ENCODE data around the gene ZNF277.

Gene ZNF277

DNA sequence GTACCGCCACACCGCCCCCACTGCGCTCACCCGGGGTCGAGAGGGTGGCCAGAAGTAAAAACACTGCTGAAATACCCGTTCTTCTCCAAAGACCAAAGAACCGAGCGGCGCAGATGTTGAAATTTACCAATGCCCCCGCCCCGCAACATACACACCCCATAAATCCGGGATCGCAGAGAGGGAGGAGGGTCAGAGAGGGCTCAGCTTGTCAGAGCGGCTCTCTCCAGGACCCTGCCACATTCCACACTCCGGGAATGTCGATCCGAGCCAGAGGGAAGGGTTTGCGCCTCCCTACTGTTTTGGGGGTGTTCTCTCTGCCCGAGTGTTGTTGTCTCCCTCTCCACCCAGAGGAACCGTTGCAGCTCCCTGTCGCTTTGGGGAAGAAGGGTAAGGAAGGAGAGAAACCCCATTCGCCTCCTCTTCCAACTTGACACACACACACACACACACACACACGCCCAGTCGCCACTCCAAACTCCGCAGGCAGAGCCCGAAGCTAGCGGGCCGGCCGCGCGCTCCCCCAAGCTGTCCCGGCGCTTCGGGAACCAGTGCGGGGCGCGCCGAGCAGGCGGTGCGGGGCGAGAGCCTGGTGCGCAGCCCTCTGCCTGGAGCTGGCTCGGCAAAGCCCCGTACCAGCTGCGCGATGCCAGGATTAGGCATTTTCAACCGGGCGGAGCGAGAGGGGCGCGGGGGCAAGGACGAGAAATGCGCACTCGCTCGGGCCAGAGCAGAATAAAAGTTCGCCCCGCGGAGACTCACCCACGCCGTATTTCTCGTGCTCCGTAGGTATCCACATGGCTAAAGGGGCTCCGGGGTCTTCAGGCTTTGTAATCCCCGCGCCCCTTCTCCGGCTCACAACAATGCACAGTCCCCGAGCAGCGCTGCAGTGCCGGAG, 905 bp upstream of the ZNF277 start (continued):
- TF ChIP-seq, protein P1, sequence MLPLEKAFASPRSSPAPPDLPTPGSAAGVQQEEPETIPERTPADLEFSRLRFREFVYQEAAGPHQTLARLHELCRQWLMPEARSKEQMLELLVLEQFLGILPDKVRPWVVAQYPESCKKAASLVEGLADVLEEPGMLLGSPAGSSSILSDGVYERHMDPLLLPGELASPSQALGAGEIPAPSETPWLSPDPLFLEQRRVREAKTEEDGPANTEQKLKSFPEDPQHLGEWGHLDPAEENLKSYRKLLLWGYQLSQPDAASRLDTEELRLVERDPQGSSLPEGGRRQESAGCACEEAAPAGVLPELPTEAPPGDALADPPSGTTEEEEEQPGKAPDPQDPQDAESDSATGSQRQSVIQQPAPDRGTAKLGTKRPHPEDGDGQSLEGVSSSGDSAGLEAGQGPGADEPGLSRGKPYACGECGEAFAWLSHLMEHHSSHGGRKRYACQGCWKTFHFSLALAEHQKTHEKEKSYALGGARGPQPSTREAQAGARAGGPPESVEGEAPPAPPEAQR (tag by site-specific recombination; IDR thresholded peaks at IDR 0.05) = no peak
- TF ChIP-seq SP7 (tag by site-specific recombination; IDR thresholded peaks at IDR 0.05) = peak; percentile 61
- TF ChIP-seq, protein P2, sequence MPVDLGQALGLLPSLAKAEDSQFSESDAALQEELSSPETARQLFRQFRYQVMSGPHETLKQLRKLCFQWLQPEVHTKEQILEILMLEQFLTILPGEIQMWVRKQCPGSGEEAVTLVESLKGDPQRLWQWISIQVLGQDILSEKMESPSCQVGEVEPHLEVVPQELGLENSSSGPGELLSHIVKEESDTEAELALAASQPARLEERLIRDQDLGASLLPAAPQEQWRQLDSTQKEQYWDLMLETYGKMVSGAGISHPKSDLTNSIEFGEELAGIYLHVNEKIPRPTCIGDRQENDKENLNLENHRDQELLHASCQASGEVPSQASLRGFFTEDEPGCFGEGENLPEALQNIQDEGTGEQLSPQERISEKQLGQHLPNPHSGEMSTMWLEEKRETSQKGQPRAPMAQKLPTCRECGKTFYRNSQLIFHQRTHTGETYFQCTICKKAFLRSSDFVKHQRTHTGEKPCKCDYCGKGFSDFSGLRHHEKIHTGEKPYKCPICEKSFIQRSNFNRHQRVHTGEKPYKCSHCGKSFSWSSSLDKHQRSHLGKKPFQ (tag by site-specific recombination; IDR thresholded peaks at IDR 0.05) = no peak
- TF ChIP-seq ZNF311 (tag by site-specific recombination; IDR thresholded peaks at IDR 0.05; ENCODE audit: borderline replicate concordance) = no peak
- TF ChIP-seq ZNF184 (tag by site-specific recombination; IDR thresholded peaks at IDR 0.05) = no peak
- no peak for TF ChIP-seq YY1 (tag by site-specific recombination; IDR thresholded peaks at IDR 0.05)
- TF ChIP-seq TCF7L2 (IDR thresholded peaks at IDR 0.05; ENCODE audit: borderline replicate concordance, low read depth, low read length) = no peak
- no peak for TF ChIP-seq ZNF274 (IDR thresholded peaks at IDR 0.05; ENCODE audit: low read length)
- TF ChIP-seq ZNF274 (tag by site-specific recombination; IDR thresholded peaks at IDR 0.05; ENCODE audit: borderline replicate concordance) = no peak
- TF ChIP-seq, protein P3, sequence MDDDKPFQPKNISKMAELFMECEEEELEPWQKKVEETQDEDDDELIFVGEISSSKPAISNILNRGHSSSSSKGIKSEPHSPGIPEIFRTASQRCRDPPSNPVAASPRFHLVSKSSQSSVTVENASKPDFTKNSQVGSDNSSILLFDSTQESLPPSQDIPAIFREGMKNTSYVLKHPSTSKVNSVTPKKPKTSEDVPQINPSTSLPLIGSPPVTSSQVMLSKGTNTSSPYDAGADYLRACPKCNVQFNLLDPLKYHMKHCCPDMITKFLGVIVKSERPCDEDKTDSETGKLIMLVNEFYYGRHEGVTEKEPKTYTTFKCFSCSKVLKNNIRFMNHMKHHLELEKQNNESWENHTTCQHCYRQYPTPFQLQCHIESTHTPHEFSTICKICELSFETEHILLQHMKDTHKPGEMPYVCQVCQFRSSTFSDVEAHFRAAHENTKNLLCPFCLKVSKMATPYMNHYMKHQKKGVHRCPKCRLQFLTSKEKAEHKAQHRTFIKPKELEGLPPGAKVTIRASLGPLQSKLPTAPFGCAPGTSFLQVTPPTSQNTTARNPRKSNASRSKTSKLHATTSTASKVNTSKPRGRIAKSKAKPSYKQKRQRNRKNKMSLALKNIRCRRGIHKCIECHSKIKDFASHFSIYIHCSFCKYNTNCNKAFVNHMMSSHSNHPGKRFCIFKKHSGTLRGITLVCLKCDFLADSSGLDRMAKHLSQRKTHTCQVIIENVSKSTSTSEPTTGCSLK (tag by site-specific recombination; IDR thresholded peaks at IDR 0.05) = no peak
- no peak for TF ChIP-seq ZNF433 (tag by site-specific recombination; IDR thresholded peaks at IDR 0.05; ENCODE audit: low read depth)
- TF ChIP-seq ZNF626 (tag by site-specific recombination; IDR thresholded peaks at IDR 0.05) = no peak
- no peak for TF ChIP-seq ZNF544 (tag by site-specific recombination; IDR thresholded peaks at IDR 0.05)
- peak; percentile 97 for TF ChIP-seq ZNF335 (tag by site-specific recombination; conservative IDR thresholded peaks at IDR 0.05)
- TF ChIP-seq ZSCAN23 (tag by site-specific recombination; IDR thresholded peaks at IDR 0.05) = no peak
- TF ChIP-seq ZNF521 (tag by site-specific recombination; IDR thresholded peaks at IDR 0.05) = no peak
- peak; percentile 96 for TF ChIP-seq ZBTB17 (tag by site-specific recombination; IDR thresholded peaks at IDR 0.05)
- peak; percentile 22; the same call in 1 of the 2 replicates for TF ChIP-seq ZXDB (tag by site-specific recombination; IDR thresholded peaks at IDR 0.05)
- TF ChIP-seq, protein P4, sequence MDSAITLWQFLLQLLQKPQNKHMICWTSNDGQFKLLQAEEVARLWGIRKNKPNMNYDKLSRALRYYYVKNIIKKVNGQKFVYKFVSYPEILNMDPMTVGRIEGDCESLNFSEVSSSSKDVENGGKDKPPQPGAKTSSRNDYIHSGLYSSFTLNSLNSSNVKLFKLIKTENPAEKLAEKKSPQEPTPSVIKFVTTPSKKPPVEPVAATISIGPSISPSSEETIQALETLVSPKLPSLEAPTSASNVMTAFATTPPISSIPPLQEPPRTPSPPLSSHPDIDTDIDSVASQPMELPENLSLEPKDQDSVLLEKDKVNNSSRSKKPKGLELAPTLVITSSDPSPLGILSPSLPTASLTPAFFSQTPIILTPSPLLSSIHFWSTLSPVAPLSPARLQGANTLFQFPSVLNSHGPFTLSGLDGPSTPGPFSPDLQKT (IDR thresholded peaks at IDR 0.05; ENCODE audit: borderline replicate concordance, low read depth, low read length) = no peak
- TF ChIP-seq ZNF658 (tag by site-specific recombination; IDR thresholded peaks at IDR 0.05) = no peak
- no peak for TF ChIP-seq ZNF138 (tag by site-specific recombination; IDR thresholded peaks at IDR 0.05; ENCODE audit: borderline replicate concordance)
- TF ChIP-seq WT1 (tag by site-specific recombination; IDR thresholded peaks at IDR 0.05) = peak; percentile 28
- TF ChIP-seq GFI1B (tag by site-specific recombination; IDR thresholded peaks at IDR 0.05) = no peak
